Skeletal muscle satellite cell (primary cell): ENCODE results near the gene GIGYF1. TPM values are rescaled to one million over a fixed set of nuclear protein-coding genes. Genes with fewer than 3 reads are reported as not detected.
"Not testable (repeated sequence)": the region's sequence is repeated elsewhere in the genome, so short reads cannot be mapped to it uniquely, and the experiment has no call there.

ENCODE experiments used
- H3K27me3 ChIP-seq: 2 replicates; pipeline ENCODE4 v1.7.0; 2013; ENCODE audit warnings: low read length; ENCODE audit not compliant: control insufficient read depth, insufficient read depth
- H3K36me3 ChIP-seq: 2 replicates; pipeline ENCODE4 v1.7.0; 2013; ENCODE audit warnings: mild to moderate bottlenecking, control low read depth, low read length; ENCODE audit not compliant: insufficient read depth
- H3K4me1 ChIP-seq: 2 replicates; pipeline ENCODE4 v1.7.0; 2013; ENCODE audit warnings: low read length; ENCODE audit not compliant: control insufficient read depth, insufficient read depth
- H3K4me2 ChIP-seq: 2 replicates; pipeline ENCODE4 v1.7.0; 2013; ENCODE audit warnings: mild to moderate bottlenecking, low read length
- H3K4me3 ChIP-seq: 2 replicates; pipeline ENCODE4 v1.7.0; 2013; ENCODE audit warnings: low read length
- H3K9ac ChIP-seq: 2 replicates; pipeline ENCODE4 v1.7.0; 2013; ENCODE audit warnings: mild to moderate bottlenecking, low read depth, low read length, moderate library complexity
- H3K9me3 ChIP-seq: replicated peaks from 2 replicates; pipeline ENCODE4 v1.7.0; 2013; ENCODE audit warnings: mild to moderate bottlenecking, control low read depth, low read length
- total RNA-seq: library from RNA; depleted of rRNA; stranded (reverse); fragments of >200 nt; gene quantifications from 2 replicates; pipeline ENCODE4 v1.2.3, GENCODE V29; 2012; rRNA removed

Gene GIGYF1, protein sequence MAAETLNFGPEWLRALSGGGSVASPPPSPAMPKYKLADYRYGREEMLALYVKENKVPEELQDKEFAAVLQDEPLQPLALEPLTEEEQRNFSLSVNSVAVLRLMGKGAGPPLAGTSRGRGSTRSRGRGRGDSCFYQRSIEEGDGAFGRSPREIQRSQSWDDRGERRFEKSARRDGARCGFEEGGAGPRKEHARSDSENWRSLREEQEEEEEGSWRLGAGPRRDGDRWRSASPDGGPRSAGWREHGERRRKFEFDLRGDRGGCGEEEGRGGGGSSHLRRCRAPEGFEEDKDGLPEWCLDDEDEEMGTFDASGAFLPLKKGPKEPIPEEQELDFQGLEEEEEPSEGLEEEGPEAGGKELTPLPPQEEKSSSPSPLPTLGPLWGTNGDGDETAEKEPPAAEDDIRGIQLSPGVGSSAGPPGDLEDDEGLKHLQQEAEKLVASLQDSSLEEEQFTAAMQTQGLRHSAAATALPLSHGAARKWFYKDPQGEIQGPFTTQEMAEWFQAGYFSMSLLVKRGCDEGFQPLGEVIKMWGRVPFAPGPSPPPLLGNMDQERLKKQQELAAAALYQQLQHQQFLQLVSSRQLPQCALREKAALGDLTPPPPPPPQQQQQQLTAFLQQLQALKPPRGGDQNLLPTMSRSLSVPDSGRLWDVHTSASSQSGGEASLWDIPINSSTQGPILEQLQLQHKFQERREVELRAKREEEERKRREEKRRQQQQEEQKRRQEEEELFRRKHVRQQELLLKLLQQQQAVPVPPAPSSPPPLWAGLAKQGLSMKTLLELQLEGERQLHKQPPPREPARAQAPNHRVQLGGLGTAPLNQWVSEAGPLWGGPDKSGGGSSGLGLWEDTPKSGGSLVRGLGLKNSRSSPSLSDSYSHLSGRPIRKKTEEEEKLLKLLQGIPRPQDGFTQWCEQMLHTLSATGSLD (N-terminal part only)
- total RNA-seq = 14.6 and 15.5 TPM in 2 replicates

- Histone ChIP-seq H3K4me1 (peaks cover 19% of the 10 kb centered on the region), H3K27me3 (peaks cover 3% of the 10 kb centered on the region), H3K4me3 (peak within 1 kb of the TSS; percentile 93), H3K36me3 (peaks cover 6% of the 10 kb centered on the region), H3K9me3 (no peaks in the 10 kb centered on the region), H3K4me2 (peak within 1 kb of the TSS; percentile 98), H3K9ac (peak within 1 kb of the TSS; percentile 88)
Measured at GRCh38 chr7:100694098-100694745, at the start of gene GIGYF1. TSS of gene GIGYF1 (minus strand) at chr7:100694250. CDS start at chr7:100688238, 6,012 bp downstream.

DNA sequence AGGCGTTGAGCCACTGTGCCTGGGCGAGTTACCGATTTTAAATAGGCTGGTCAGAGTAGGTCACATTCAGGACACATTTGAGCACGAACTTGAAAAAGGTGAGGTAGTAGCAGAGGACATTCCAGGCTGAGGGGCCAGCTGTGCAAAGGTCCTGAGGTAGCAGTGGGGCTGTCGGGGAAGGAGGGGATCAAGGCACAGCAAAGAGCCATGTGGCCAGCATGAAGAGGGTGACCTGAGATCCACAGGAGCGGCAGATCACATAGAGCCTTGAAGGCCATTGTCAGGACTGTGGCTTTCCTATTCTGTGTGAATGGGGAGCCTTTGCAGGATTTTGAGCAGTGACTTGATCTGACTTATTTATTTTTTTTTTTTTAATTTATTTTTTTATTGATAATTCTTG is 45.9 kb upstream of the GIGYF1 start:
- H3K4me2 ChIP-seq = no peak overlapping the region
- no peak overlapping the region for H3K4me3 ChIP-seq
- no peaks in the 10 kb centered on the region for H3K9me3 ChIP-seq
- no peaks in the 10 kb centered on the region for H3K36me3 ChIP-seq
- no peaks in the 10 kb centered on the region for H3K27me3 ChIP-seq
- no peak overlapping the region for H3K9ac ChIP-seq
- H3K4me1 ChIP-seq = no peaks in the 10 kb centered on the region

DNA sequence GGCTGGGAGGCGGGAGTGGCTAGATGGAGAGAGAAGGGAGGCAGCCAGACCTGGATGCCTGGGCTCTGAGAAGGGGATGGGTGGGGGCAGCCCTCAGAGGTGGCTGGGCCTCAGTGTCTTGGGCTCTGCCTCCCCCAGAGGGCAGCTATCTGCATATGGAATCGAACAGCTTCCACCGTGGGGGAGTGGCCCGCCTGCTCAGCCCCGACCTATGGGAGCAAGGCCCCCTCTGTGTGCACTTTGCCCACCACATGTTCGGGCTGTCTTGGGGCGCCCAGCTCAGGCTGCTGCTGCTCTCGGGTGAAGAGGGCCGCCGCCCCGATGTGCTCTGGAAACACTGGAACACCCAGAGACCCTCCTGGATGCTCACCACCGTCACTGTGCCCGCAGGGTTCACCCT is 42.6 kb upstream of the GIGYF1 start:
- Histone ChIP-seq H3K4me1 (no peaks in the 10 kb centered on the region), H3K27me3 (no peaks in the 10 kb centered on the region), H3K4me3 (no peak overlapping the region), H3K9ac (no peak overlapping the region), H3K36me3 (no peaks in the 10 kb centered on the region), H3K4me2 (no peak overlapping the region), H3K9me3 (no peaks in the 10 kb centered on the region)

DNA sequence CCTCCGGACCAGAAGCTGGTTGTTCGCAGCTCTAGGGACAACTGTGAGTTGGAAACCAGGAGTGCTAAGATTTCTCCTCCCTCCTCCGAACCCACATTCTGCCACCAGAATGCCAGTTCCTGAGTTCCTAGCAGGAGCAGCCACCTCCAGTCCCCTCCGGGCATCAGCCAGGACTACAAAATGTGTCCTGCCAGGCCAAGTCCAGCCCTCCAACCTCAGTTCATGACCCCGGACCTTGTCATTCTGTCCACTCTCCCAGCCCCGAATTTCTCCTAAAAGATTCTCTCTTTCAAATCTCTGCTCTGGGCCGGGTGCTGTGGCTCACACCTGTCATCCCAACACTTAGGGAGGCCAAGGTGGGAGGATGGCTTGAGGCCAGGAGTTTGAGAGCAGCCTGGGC is 41.7 kb upstream of the GIGYF1 start:
- no peak overlapping the region for H3K4me3 ChIP-seq
- no peaks in the 10 kb centered on the region for H3K9me3 ChIP-seq
- H3K9ac ChIP-seq = no peak overlapping the region
- no peaks in the 10 kb centered on the region for H3K36me3 ChIP-seq
- no peaks in the 10 kb centered on the region for H3K27me3 ChIP-seq
- no peaks in the 10 kb centered on the region for H3K4me1 ChIP-seq
- no peak overlapping the region for H3K4me2 ChIP-seq

- no peak overlapping the region for H3K9ac ChIP-seq
- H3K4me2 ChIP-seq = no peak overlapping the region
- H3K27me3 ChIP-seq = peaks cover 5% of the 10 kb centered on the region
- peaks cover 6% of the 10 kb centered on the region for H3K4me1 ChIP-seq
- no peaks in the 10 kb centered on the region for H3K36me3 ChIP-seq
- no peak overlapping the region for H3K4me3 ChIP-seq
- no peaks in the 10 kb centered on the region for H3K9me3 ChIP-seq
Measured at GRCh38 chr7:100731937-100732636, 38.0 kb upstream of the GIGYF1 start.

GRCh38 chr7:100730136-100730800 is 36.2 kb upstream of the GIGYF1 start:
- H3K9ac ChIP-seq = no peak overlapping the region
- H3K27me3 ChIP-seq = peaks cover 5% of the 10 kb centered on the region
- H3K9me3 ChIP-seq = no peaks in the 10 kb centered on the region
- H3K4me1 ChIP-seq = peaks cover 21% of the 10 kb centered on the region
- no peaks in the 10 kb centered on the region for H3K36me3 ChIP-seq
- H3K4me3 ChIP-seq = no peak overlapping the region
- no peak overlapping the region for H3K4me2 ChIP-seq

DNA sequence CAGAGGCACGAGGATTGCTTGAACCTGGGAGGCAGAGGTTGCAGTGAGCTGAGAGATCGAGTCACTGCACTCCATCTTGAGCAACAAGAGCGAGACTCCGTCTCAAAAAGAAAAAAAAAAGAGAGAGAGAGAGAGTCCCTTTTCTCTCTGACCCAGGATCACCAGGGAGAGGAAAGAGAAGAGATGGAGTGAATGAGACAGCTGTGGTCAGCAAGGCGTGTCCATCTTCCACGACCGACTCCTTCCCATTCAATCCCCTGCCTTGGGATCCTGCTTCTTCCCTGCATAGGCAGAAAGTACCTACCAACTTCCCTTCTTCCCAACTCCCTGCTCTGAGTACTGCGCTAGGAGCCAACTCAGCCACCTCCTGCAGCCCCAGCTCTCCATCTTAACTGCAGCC is 34.1 kb upstream of the GIGYF1 start:
- Histone ChIP-seq H3K4me1 (peaks cover 24% of the 10 kb centered on the region), H3K4me3 (no peak overlapping the region), H3K9me3 (no peaks in the 10 kb centered on the region), H3K4me2 (no peak overlapping the region), H3K9ac (no peak overlapping the region), H3K36me3 (no peaks in the 10 kb centered on the region), H3K27me3 (peaks cover 15% of the 10 kb centered on the region)

DNA sequence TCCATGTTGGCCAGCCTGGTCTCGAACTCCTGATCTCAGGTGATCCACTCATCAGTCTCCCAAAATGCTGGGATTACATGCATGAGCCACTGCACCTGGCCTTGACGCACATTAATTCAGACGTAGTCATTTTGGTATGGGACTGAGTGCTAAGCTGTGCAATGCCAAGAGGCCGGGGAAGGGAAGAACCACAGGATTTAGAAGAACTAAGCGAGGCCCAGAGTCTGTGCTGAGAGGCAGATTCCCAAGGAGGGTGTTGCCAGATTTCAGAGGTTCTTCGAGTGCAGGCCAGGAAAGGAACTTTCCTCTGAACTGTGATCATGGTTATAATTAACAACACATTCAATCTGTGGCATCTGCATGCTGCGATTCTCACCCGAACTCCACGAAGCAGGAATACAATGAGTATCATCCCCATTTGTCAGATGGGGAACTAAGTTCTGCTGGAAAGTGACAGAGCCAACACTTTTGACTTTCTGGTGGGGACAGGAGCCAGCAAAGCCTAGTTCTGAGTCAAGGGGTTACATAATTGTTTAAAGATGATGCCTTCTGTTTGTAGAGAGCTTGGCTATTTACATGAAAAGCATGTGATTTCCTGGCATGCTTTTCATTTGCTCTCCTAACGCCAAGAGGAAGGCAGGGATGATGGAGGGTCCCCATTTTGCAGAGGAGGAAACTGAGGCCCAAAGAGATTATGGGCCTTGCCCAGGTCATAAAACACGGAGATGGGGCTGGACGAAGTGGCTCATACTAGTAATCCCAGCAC is 33.1 kb upstream of the GIGYF1 start:
- H3K4me3 ChIP-seq = no peak overlapping the region
- peaks cover 24% of the 10 kb centered on the region for H3K4me1 ChIP-seq
- H3K9ac ChIP-seq = no peak overlapping the region
- no peaks in the 10 kb centered on the region for H3K36me3 ChIP-seq
- no peak overlapping the region for H3K4me2 ChIP-seq
- peaks cover 24% of the 10 kb centered on the region for H3K27me3 ChIP-seq
- H3K9me3 ChIP-seq = no peaks in the 10 kb centered on the region

DNA sequence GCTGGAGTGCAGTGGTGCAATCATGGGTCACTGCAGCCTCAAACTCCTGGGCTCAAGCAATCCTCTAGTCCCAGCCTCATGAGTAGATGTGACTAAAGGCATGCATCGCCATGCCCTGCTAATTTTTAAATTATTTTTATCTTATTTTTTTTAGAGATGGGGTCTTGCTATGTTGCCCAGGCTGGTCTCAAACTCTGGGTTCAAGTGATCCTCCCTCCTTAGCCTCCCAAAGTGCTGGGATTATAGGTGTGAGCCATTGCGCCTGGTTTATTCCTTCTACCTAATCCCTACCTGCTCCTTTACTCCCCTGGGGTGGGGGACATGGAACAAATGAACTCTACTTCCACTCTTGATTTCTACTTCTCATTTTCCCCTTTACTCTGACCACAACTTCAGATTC is 30.3 kb upstream of the GIGYF1 start:
- H3K4me1 ChIP-seq = peaks cover 24% of the 10 kb centered on the region
- H3K4me3 ChIP-seq, H3K36me3 ChIP-seq, H3K4me2 ChIP-seq, H3K9me3 ChIP-seq, H3K9ac ChIP-seq: not testable (repeated sequence)
- peaks cover 51% of the 10 kb centered on the region for H3K27me3 ChIP-seq

GRCh38 chr7:100723732-100724275 is 29.8 kb upstream of the GIGYF1 start:
- Histone ChIP-seq H3K9me3 (no peaks in the 10 kb centered on the region), H3K4me1 (peaks cover 24% of the 10 kb centered on the region), H3K27me3 (peaks cover 53% of the 10 kb centered on the region), H3K9ac (no peak overlapping the region), H3K36me3 (no peaks in the 10 kb centered on the region), H3K4me2 (no peak overlapping the region), H3K4me3 (no peak overlapping the region)
